AG10803 (cell line): ENCODE data around the gene SIDT2.

Experiments used
- DNase-seq: peaks from one replicate; pipeline ENCODE4 v3.0.0; 2010; ENCODE audit warnings: low read depth
- H3K4me3 ChIP-seq: 2 replicates; pipeline ENCODE4 v1.5.1; 2011; ENCODE audit warnings: mild to moderate bottlenecking, low read length, control low read depth
- TF ChIP-seq, protein P1 (sequence below): conservative IDR thresholded peaks from 2 replicates; pipeline ENCODE4 v1.5.1; 2011; ENCODE audit warnings: mild to moderate bottlenecking, low read length, control low read depth, inconsistent platforms

Gene SIDT2

DNA sequence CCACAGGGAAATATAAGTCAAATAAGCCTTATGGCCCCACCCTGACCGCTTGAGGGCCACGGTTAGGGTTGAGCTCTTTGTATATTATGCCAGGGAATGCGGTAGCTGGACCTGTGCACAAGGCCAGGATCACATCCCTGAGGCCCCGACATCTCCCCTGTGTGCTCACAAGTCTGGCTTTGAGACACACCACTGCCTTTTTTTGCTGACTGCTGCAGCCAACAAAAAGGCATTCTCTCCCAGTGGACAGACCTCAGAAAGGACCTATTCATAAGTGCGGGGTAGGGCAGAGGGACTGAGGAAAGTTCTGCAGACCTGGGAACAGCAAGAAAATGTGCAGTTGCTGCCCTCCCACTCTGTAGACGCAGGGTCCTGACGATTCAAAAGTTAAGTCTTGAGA lies 3.4 kb upstream of the SIDT2 start:
- TF ChIP-seq, protein P1, sequence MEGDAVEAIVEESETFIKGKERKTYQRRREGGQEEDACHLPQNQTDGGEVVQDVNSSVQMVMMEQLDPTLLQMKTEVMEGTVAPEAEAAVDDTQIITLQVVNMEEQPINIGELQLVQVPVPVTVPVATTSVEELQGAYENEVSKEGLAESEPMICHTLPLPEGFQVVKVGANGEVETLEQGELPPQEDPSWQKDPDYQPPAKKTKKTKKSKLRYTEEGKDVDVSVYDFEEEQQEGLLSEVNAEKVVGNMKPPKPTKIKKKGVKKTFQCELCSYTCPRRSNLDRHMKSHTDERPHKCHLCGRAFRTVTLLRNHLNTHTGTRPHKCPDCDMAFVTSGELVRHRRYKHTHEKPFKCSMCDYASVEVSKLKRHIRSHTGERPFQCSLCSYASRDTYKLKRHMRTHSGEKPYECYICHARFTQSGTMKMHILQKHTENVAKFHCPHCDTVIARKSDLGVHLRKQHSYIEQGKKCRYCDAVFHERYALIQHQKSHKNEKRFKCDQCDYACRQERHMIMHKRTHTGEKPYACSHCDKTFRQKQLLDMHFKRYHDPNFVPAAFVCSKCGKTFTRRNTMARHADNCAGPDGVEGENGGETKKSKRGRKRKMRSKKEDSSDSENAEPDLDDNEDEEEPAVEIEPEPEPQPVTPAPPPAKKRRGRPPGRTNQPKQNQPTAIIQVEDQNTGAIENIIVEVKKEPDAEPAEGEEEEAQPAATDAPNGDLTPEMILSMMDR: no peak
- H3K4me3 ChIP-seq: no peak overlapping the region
- DNase-seq: no peak

DNA sequence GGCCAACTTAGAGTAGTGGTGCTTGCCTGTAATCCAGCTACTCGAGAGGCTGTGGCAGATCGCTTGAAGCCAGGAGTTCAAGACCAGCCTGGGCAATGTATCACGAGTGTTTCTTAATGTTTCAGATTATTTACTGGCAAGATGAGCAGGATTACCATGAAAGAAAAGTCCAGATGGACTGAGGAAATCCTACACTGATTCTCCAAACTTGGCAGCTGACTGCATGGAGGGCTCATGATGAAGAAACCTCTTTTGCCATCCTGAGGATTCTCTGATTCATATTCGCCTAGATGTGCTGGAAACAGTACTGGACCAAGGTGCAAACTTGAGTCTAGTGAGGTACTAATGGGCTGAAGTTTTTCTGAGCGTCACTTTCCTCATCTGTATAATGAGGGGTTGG lies 2.8 kb upstream of the SIDT2 start:
- TF ChIP-seq, protein P1: no peak
- DNase-seq: no peak
- no peak overlapping the region for H3K4me3 ChIP-seq

DNA sequence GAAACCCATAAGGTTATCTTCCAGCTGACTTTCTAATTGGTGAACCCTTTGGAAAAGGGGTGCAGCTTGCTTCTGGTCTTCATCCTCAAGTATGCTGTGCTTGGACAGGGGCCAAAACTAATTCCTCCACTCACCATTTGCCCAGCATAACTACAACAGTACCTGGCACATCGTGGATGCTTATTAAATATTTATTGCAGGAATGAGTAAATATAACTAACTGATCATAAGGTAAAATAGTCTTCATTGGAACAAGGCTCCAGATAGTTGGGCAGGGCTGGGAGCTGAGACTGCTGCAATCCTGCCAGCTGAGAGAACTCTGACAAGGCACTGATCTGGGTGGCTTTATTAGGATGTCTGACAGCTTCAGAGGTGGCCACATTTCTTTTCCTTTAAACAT lies 2.4 kb upstream of the SIDT2 start:
- no peak for DNase-seq
- H3K4me3 ChIP-seq: no peak overlapping the region

DNA sequence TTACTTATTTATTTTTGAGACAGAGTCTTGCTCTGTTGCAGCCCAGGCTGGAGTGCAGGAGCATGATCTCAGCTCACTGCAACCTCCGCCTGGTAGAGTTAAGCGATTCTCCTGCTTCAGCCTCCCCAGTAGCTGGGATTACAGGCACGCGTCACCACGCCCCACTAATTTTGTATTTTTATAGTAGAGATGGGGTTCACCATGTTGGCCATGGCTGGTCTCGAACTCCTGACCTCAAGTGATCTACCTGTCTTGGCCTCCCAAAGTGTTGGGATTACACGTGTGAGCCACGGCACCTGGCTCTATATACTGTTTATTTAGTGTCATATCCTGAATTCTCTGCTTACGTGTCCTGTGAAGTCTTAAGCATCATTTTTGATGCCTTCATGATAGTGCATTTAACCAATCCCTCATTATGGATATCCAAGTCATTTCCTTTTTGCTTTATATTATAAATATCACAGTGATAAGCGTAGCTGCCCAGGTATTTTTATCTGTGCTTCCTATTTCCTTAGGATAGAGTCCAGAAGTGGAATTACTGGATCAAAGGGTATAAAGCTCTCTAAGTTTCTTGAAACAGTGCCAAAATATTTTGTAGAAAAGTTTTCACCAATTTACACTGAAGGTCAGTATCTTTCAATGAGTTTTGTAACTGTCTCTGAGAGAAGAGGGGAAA lies 871 bp upstream of the SIDT2 start:
- TF ChIP-seq, protein P1: no peak

More for the DNA sequence above, 2.4 kb upstream of the SIDT2 start:
- TF ChIP-seq, protein P1: no peak

DNA sequence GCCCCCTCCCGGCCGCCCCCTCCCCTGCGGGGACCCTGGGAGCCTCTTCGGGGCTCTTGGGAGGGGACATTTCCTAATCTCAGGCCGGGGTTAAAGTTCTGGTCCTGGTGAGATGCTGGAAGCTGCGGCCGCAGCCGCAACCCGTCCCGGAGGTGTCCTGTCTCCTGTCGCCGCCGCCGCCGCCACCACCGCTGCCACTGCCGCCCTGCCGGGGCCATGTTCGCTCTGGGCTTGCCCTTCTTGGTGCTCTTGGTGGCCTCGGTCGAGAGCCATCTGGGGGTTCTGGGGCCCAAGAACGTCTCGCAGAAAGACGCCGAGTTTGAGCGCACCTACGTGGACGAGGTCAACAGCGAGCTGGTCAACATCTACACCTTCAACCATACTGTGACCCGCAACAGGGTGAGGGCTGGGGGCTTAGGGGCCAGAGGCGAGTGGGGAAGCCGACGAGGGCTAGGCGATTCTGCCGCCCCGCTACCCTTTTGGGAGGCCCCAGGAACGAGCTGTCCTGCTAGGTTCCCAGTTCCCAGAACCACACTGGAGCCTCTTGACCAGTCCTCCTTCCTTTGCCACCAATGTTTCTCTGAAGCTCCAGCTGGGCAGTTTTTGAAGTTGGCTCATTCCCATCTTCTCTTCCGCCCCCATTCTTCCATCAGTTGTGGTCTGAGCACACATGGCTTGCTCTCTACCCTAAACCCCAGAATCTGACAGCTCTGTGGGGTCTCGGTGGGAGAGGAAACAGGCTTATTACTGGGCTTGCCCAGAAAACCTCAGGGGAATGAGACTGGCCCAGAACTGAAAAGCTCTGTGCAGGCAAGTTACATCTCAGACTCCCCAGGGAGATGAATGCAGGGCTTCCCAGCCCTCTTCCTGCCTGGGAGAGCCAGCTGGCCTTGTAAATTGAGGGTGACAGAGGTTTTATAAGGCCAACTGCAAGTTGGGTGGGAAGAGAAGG lies 781 bp downstream of the SIDT2 start:
- H3K4me3 ChIP-seq: peak overlapping the region; percentile 86
- peak; percentile 57 for DNase-seq
- TF ChIP-seq, protein P1: no peak

More for the DNA sequence above, 871 bp upstream of the SIDT2 start:
- H3K4me3 ChIP-seq: peak overlapping the region; percentile 86
- DNase-seq: no peak

DNA sequence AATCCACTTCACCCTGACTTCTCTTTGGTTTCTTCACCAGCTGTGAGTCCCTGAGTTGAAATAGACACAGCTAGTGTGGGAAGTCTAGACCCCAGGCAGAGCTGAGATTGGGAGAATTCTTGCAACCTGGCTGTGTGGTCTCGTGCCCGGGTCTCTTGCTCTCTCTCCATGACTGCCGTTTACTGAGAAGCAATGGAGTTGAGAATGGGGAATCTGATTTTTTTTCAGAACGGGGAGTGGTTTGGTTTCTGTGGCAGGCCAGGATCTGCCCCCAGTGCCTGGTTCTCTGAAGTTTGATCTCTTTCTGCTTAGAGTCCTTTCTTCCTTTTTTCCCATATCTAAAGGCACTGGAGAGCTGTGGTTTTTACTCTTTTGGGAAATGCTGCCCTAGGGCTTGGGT lies 1.5 kb downstream of the SIDT2 start:
- peak overlapping the region; percentile 86 for H3K4me3 ChIP-seq
- peak; percentile 24 for DNase-seq
- TF ChIP-seq, protein P1: no peak
